SK-N-SH (cell line): ENCODE results near the gene COL21A1. TPM values are rescaled to one million over a fixed set of nuclear protein-coding genes. Genes with fewer than 3 reads are reported as not detected.

Source experiments
- CTCF ChIA-PET: fragments of 300-600, 350-600 bp; formaldehyde crosslinking; extraction: SDS; loops from one replicate; lab custom pipeline; 2021; lab: Yijun Ruan, JAX
- POLR2A ChIA-PET: fragments of 350-600 bp; sonication (Branson Sonifier 250); formaldehyde crosslinking; extraction: SDS; loops from one replicate; lab custom pipeline; 2020; ENCODE audit warnings: antibody characterized with exemption, inconsistent platforms; lab: Yijun Ruan, JAX
- DNase-seq: peaks from one replicate; pipeline ENCODE4 v3.0.0; 2012
- H2AFZ ChIP-seq: fragments of 200-600 bp; sonication (generic); 2 replicates; pipeline ENCODE4 v1.8.1; 2016; ENCODE audit warnings: antibody characterized with exemption, mild to moderate bottlenecking, low read depth
- H3F3A ChIP-seq: fragments of 200-600 bp; sonication (generic); replicated peaks from 2 replicates; pipeline ENCODE3; 2016; ENCODE audit warnings: antibody characterized with exemption, mild to moderate bottlenecking; ENCODE audit not compliant: insufficient read depth
- H3K27ac ChIP-seq, 2 experiments: fragments of 200-500 bp in 1 of 2; fragments of 200-600 bp in 1 of 2; sonication (Bioruptor generic) in 1 of 2; sonication (generic), shearing (Covaris generic) in 1 of 2; 2 replicates each; pipeline versions ENCODE4 v1.5.1 to v1.6.1; 2014 to 2016; ENCODE audit warnings: low read depth in 2 of 2, inconsistent platforms in 1 of 2, low read length in 1 of 2, mild to moderate bottlenecking in 1 of 2, mixed read lengths in 1 of 2
- H3K27me3 ChIP-seq: fragments of 200-600 bp; sonication (generic), shearing (Covaris generic); 2 replicates; pipeline ENCODE4 v1.6.1; 2016; ENCODE audit warnings: mixed run types; ENCODE audit not compliant: insufficient read depth
- H3K36me3 ChIP-seq, 2 experiments: fragments of 200-500 bp in 1 of 2; fragments of 200-600 bp in 1 of 2; sonication (Bioruptor generic) in 1 of 2; sonication (generic) in 1 of 2; replicated peaks in 1 of 2; 2 replicates each; pipeline versions ENCODE3 to v1.5.1; 2014 to 2016; ENCODE audit warnings: low read length in 1 of 2, mild to moderate bottlenecking in 1 of 2; ENCODE audit not compliant: insufficient read depth in 2 of 2, control insufficient read depth in 1 of 2
- H3K4me1 ChIP-seq, 2 experiments: fragments of 200-500 bp in 1 of 2; fragments of 200-600 bp in 1 of 2; sonication (Bioruptor generic) in 1 of 2; sonication (generic), shearing (Covaris generic) in 1 of 2; 2 replicates each; pipeline versions ENCODE4 v1.5.1 to v1.6.1; 2014 to 2016; ENCODE audit warnings: low read depth in 1 of 2, low read length in 1 of 2, mixed run types in 1 of 2; ENCODE audit not compliant: insufficient read depth in 2 of 2, control insufficient read depth in 1 of 2
- H3K4me2 ChIP-seq: fragments of 200-600 bp; sonication (generic), shearing (Covaris generic); 2 replicates; pipeline ENCODE4 v1.6.1; 2017; ENCODE audit warnings: mixed run types
- H3K4me3 ChIP-seq, 2 experiments: fragments of 200-500 bp in 1 of 2; fragments of 200-600 bp in 1 of 2; sonication (Bioruptor generic) in 1 of 2; sonication (generic), shearing (Covaris generic) in 1 of 2; 2 replicates each; pipeline versions ENCODE4 v1.5.1 to v1.8.1; 2014 to 2016; ENCODE audit warnings: low read depth in 2 of 2, inconsistent platforms in 1 of 2, low read length in 1 of 2, mild to moderate bottlenecking in 1 of 2, mixed read lengths in 1 of 2, moderate library complexity in 1 of 2
- H3K79me2 ChIP-seq: fragments of 200-600 bp; sonication (generic); 2 replicates; pipeline ENCODE4 v1.8.1; 2017; ENCODE audit warnings: mild to moderate bottlenecking; ENCODE audit not compliant: insufficient read depth
- H3K9ac ChIP-seq: fragments of 200-600 bp; sonication (generic); 2 replicates; pipeline ENCODE4 v1.6.1; 2017; ENCODE audit warnings: mixed run types
- H3K9me2 ChIP-seq: fragments of 200-600 bp; sonication (generic); 2 replicates; pipeline ENCODE4 v1.6.1; 2017; ENCODE audit warnings: mixed run types
- H3K9me3 ChIP-seq: fragments of 200-600 bp; sonication (generic); 2 replicates; pipeline ENCODE4 v1.6.1; 2017; ENCODE audit warnings: mixed run types, mild to moderate bottlenecking, moderate library complexity
- H4K20me1 ChIP-seq: fragments of 200-600 bp; sonication (generic); 2 replicates; pipeline ENCODE4 v1.6.1; 2017; ENCODE audit warnings: mild to moderate bottlenecking, mixed run types; ENCODE audit not compliant: insufficient read depth
- CHD2 ChIP-seq: fragments of 150-350 bp; IDR thresholded peaks from 2 replicates; pipeline ENCODE4 v1.6.1; 2018; ENCODE audit warnings: low read length; ENCODE audit not compliant: partially characterized antibody
- ELF1 ChIP-seq: IDR thresholded peaks from 2 replicates; pipeline ENCODE4 v1.4.0; 2012
- EP300 ChIP-seq, 2 experiments: IDR thresholded peaks; 2 replicates each; pipeline versions ENCODE4 v1.4.0 to v1.6.1; 2012; ENCODE audit warnings: borderline replicate concordance in 1 of 2, low read depth in 1 of 2, low read length in 1 of 2
- EZH2phosphoT487 ChIP-seq: fragments of 200-600 bp; sonication (generic); IDR thresholded peaks from 2 replicates; pipeline ENCODE4 v1.6.1; 2017; ENCODE audit warnings: low read depth, mixed run types, mild to moderate bottlenecking, antibody characterized with exemption, moderate library complexity, borderline replicate concordance
- FOSL2 ChIP-seq: IDR thresholded peaks from 2 replicates; pipeline ENCODE4 v1.4.0; 2012; ENCODE audit warnings: low read depth, mild to moderate bottlenecking, moderate library complexity, borderline replicate concordance
- FOXJ3 ChIP-seq: sonication (generic); formaldehyde crosslinking; IDR thresholded peaks from 2 replicates; pipeline ENCODE4 v1.5.1; 2020; ENCODE audit warnings: mild to moderate bottlenecking, missing genetic modification reagents
- FOXM1 ChIP-seq: IDR thresholded peaks from 2 replicates; pipeline ENCODE4 v1.4.0; 2012; ENCODE audit warnings: low read depth, mild to moderate bottlenecking
- GABPA ChIP-seq: IDR thresholded peaks from 2 replicates; pipeline ENCODE4 v1.4.0; 2012; ENCODE audit warnings: low read depth, mild to moderate bottlenecking
- GATA2 ChIP-seq: sonication (generic); formaldehyde crosslinking; IDR thresholded peaks from 2 replicates; pipeline ENCODE4 v1.5.0; 2020; ENCODE audit warnings: mild to moderate bottlenecking, missing genetic modification reagents
- JUND ChIP-seq: IDR thresholded peaks from 2 replicates; pipeline ENCODE4 v1.4.0; 2012
- MEF2A ChIP-seq: IDR thresholded peaks from 2 replicates; pipeline ENCODE4 v1.4.0; 2012; ENCODE audit warnings: low read depth, borderline replicate concordance
- MXI1 ChIP-seq: IDR thresholded peaks from 2 replicates; pipeline ENCODE4 v1.6.1; 2012; ENCODE audit warnings: mild to moderate bottlenecking, low read depth, low read length, improper control_type of control experiment
- NRF1 ChIP-seq: IDR thresholded peaks from 2 replicates; pipeline ENCODE4 v1.6.1; 2012; ENCODE audit warnings: low read depth, mild to moderate bottlenecking, low read length
- POLR2AphosphoS5 ChIP-seq: IDR thresholded peaks from 2 replicates; pipeline ENCODE4 v1.6.1; 2012; ENCODE audit warnings: low read depth, low read length
- RFX5 ChIP-seq: IDR thresholded peaks from 2 replicates; pipeline ENCODE4 v1.6.1; 2012; ENCODE audit warnings: mild to moderate bottlenecking, improper control_type of control experiment, low read length
- RXRA ChIP-seq: IDR thresholded peaks from 2 replicates; pipeline ENCODE4 v1.4.0; 2012; ENCODE audit warnings: low read depth, mild to moderate bottlenecking, borderline replicate concordance
- SIN3A ChIP-seq: IDR thresholded peaks from 2 replicates; pipeline ENCODE4 v1.6.1; 2012; ENCODE audit warnings: low read depth, mild to moderate bottlenecking, low read length, moderate library complexity, borderline replicate concordance
- TAF1 ChIP-seq: IDR thresholded peaks from 2 replicates; pipeline ENCODE4 v1.6.1; 2012; ENCODE audit warnings: low read depth, mild to moderate bottlenecking, low read length, moderate library complexity, borderline replicate concordance
- TCF12 ChIP-seq: IDR thresholded peaks from 2 replicates; pipeline ENCODE4 v1.4.0; 2012
- TEAD4 ChIP-seq: IDR thresholded peaks from 2 replicates; pipeline ENCODE4 v1.4.0; 2012; ENCODE audit warnings: mild to moderate bottlenecking, borderline replicate concordance; ENCODE audit not compliant: insufficient read depth
- WGBS: methylation state at CpG from one replicate; pipeline ENCODE4 v1.1.6; 2017; ENCODE audit warnings: low lambda C conversion rate; 5-methylcytosine and 5-hydroxymethylcytosine counted together
- polyA plus RNA-seq, 3 experiments: library from polyadenylated mRNA; depleted of rRNA; stranded (reverse); fragments of >200 nt; gene quantifications; 2 replicates each; pipeline ENCODE4 v1.2.3, GENCODE V29; 2012
- TF ChIP-seq, protein P1 (sequence below): IDR thresholded peaks from 2 replicates; pipeline ENCODE4 v1.4.0; 2012; ENCODE audit warnings: low read depth
- TF ChIP-seq, protein P2 (sequence below): IDR thresholded peaks from 2 replicates; pipeline ENCODE4 v1.4.0; 2012; ENCODE audit warnings: low read depth, borderline replicate concordance
- TF ChIP-seq, protein P3 (sequence below): IDR thresholded peaks from 2 replicates; pipeline ENCODE4 v1.6.1; 2012; ENCODE audit warnings: mild to moderate bottlenecking, low read depth, low read length, moderate library complexity

Gene COL21A1
- polyA plus RNA-seq, 1 of the 3 experiments (the other 2 are of a cell fraction), result 0.07 TPM

DNA sequence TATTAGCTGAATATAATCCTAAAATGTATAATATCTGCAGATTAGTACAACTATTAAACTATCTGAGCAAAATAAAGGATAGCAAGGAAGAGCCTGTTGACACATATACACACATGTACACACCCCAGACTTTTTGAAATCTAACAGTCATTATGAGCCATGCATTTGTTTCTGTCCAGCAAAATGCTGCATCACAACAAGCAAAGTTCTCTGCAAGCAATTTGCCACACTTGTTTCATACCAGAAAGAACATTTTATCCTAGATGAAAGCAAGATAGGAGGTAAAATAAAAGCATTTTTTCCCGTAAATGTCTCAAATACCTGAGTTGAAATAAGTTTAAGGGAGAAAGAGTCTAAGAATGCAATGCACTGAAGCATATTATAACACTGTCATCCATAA, 145.2 kb downstream of the COL21A1 start:
- Histone ChIP-seq H3F3A (peaks cover 24% of the 10 kb centered on the region), H2AFZ (no peak overlapping the region), H3K9me3 (no peaks in the 10 kb centered on the region), H3K27ac (peak overlapping the region in 1 of 2 experiments; percentile 64; a peak in 2 of 4 replicates), H3K27me3 (no peaks in the 10 kb centered on the region), H3K4me1 (peaks cover 0 to 22% of the 10 kb centered on the region in 2 experiments; a peak in 2 of 4 replicates), H3K9ac (no peak overlapping the region), H3K4me3 (no peak overlapping the region), H3K79me2 (no peaks in the 10 kb centered on the region), H4K20me1 (no peaks in the 10 kb centered on the region), H3K9me2 (no peaks in the 10 kb centered on the region), H3K4me2 (no peak overlapping the region), H3K36me3 (no peaks in the 10 kb centered on the region)
- ChIA-PET CTCF (interaction anchor here (1.6 kb wide), 1 partner anchor 658 kb away, joined by 4 read pairs; no protein-coding TSS in a partner anchor), POLR2A (no interaction called here)
- TF ChIP-seq, protein P1, sequence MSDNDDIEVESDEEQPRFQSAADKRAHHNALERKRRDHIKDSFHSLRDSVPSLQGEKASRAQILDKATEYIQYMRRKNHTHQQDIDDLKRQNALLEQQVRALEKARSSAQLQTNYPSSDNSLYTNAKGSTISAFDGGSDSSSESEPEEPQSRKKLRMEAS, result no peak
- no peak for TF ChIP-seq EZH2phosphoT487
- TF ChIP-seq GATA2, result no peak
- TF ChIP-seq TAF1, result no peak
- no peak for TF ChIP-seq TEAD4
- TF ChIP-seq, protein P2, sequence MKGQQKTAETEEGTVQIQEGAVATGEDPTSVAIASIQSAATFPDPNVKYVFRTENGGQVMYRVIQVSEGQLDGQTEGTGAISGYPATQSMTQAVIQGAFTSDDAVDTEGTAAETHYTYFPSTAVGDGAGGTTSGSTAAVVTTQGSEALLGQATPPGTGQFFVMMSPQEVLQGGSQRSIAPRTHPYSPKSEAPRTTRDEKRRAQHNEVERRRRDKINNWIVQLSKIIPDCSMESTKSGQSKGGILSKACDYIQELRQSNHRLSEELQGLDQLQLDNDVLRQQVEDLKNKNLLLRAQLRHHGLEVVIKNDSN, result no peak
- 55% methylated on average over 1 of the region's 1 CpG for WGBS
- DNase-seq, result no peak

DNA sequence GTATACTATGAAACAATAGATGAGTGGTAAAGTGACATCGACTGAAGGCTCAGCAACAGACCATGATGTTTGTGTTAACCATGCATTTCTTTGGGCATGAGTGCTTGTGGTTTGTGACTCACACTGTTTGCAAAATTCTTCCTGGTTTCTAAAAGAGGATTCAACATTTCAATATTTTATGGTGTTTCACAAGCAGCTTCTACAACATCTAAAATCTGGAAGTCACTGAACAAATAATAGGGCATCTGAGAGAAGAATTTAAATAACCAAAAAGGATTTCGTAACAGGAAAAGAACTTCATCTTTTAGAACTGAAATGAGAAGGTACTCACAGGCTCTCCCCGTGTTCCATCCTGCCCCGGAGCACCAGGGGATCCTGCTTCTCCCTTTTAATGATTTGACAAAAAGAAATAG, 146.2 kb downstream of the COL21A1 start:
- ChIA-PET POLR2A (no interaction called here), CTCF (interaction anchor here (0.6 to 1.6 kb wide), 2 partner anchors 657 to 1585 kb away, joined by 3 to 4 read pairs; no protein-coding TSS in a partner anchor)
- no peaks in the 10 kb centered on the region for H3K9me3 ChIP-seq
- 14% methylated on average over 4 of the region's 4 CpGs for WGBS
- peak overlapping the region; percentile 60 for H3K4me2 ChIP-seq
- peak overlapping the region; percentile 64 to 85; a peak in 3 of 4 replicates for H3K27ac ChIP-seq
- H2AFZ ChIP-seq, result no peak overlapping the region; the same call in 1 of the 2 replicates
- H3K4me1 ChIP-seq, result peaks cover 0 to 29% of the 10 kb centered on the region in 2 experiments; a peak in 2 of 4 replicates
- no peaks in the 10 kb centered on the region for H3K79me2 ChIP-seq
- no peaks in the 10 kb centered on the region for H4K20me1 ChIP-seq
- no peaks in the 10 kb centered on the region for H3K9me2 ChIP-seq
- H3K4me3 ChIP-seq, result no peak overlapping the region; a peak in 1 of 4 replicates
- no peaks in the 10 kb centered on the region for H3K36me3 ChIP-seq
- no peaks in the 10 kb centered on the region for H3K27me3 ChIP-seq
- H3K9ac ChIP-seq, result peak overlapping the region; percentile 17; the same call in 1 of the 2 replicates
- no peak for DNase-seq
- H3F3A ChIP-seq, result peaks cover 24% of the 10 kb centered on the region
- TF ChIP-seq NRF1 (no peak), MXI1 (no peak), RXRA (no peak; the same call in 1 of the 2 replicates), ELF1 (0 out of 2 replicates have a peak, but pooled peaks have one; percentile 35), EP300 (IDR thresholded peaks at IDR 0.05; ENCODE audit: borderline replicate concordance in 1 of 2, low read depth in 1 of 2, low read length in 1 of 2) (peak; percentile 15 to 77; a peak in 2 of 4 replicates), FOSL2 (peak; percentile 84), SIN3A (no peak), FOXM1 (no peak), MEF2A (peak; percentile 56; the same call in 1 of the 2 replicates), TEAD4 (no peak), GABPA (no peak), TAF1 (no peak), RFX5 (no peak), CHD2 (no peak), FOXJ3 (CRISPR knock-in tag) (no peak), TCF12 (peak; percentile 74), JUND (peak; percentile 75), POLR2AphosphoS5 (peak; percentile 20; the same call in 1 of the 2 replicates)
- TF ChIP-seq, protein P2, result no peak
- TF ChIP-seq, protein P1, result peak; percentile 78
- TF ChIP-seq, protein P3, sequence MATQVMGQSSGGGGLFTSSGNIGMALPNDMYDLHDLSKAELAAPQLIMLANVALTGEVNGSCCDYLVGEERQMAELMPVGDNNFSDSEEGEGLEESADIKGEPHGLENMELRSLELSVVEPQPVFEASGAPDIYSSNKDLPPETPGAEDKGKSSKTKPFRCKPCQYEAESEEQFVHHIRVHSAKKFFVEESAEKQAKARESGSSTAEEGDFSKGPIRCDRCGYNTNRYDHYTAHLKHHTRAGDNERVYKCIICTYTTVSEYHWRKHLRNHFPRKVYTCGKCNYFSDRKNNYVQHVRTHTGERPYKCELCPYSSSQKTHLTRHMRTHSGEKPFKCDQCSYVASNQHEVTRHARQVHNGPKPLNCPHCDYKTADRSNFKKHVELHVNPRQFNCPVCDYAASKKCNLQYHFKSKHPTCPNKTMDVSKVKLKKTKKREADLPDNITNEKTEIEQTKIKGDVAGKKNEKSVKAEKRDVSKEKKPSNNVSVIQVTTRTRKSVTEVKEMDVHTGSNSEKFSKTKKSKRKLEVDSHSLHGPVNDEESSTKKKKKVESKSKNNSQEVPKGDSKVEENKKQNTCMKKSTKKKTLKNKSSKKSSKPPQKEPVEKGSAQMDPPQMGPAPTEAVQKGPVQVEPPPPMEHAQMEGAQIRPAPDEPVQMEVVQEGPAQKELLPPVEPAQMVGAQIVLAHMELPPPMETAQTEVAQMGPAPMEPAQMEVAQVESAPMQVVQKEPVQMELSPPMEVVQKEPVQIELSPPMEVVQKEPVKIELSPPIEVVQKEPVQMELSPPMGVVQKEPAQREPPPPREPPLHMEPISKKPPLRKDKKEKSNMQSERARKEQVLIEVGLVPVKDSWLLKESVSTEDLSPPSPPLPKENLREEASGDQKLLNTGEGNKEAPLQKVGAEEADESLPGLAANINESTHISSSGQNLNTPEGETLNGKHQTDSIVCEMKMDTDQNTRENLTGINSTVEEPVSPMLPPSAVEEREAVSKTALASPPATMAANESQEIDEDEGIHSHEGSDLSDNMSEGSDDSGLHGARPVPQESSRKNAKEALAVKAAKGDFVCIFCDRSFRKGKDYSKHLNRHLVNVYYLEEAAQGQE, result no peak
